Left ventricle myocardium inferior (tissue), 1 donor: Measurements from ENCODE around the gene HDAC6. TPM values are rescaled to one million over a fixed set of nuclear protein-coding genes. Genes with fewer than 3 reads are reported as not detected.
"Not testable (repeated sequence)": the region's sequence is repeated elsewhere in the genome, so short reads cannot be mapped to it uniquely, and the experiment has no call there.

ENCODE experiments used
- DNase-seq: peaks from one replicate; pipeline ENCODE4 v3.0.0-alpha.2; 2020
- H3K27ac ChIP-seq: fragments of 200-600 bp; replicated peaks from 2 replicates; pipeline ENCODE4 v1.8.0; 2021
- H3K27me3 ChIP-seq: fragments of 200-600 bp; 2 replicates; pipeline ENCODE4 v1.8.0; 2021; ENCODE audit warnings: low read depth
- H3K36me3 ChIP-seq: fragments of 200-600 bp; 2 replicates; pipeline ENCODE4 v1.8.0; 2021
- H3K4me1 ChIP-seq: fragments of 200-600 bp; 2 replicates; pipeline ENCODE4 v1.8.0; 2021
- H3K4me3 ChIP-seq: fragments of 200-600 bp; 2 replicates; pipeline ENCODE4 v1.8.0; 2021; ENCODE audit warnings: mild to moderate bottlenecking, moderate library complexity
- H3K9me3 ChIP-seq: fragments of 200-600 bp; replicated peaks from 2 replicates; pipeline ENCODE4 v1.8.0; 2021
- intact Hi-C: fragments of 100-400 bp; cut with micrococcal nuclease; formaldehyde crosslinking; loops from one replicate; pipeline ENCODE4 v1.11.0; 2022
- total RNA-seq: library from RNA; stranded (reverse); fragmentation: NEBNext Ultra II Directional; extraction: Animal tissue kit (Norgen Biotek cat#: 25700); gene quantifications from one replicate; pipeline ENCODE4 v1.2.1, GENCODE V29; 2021
- TF ChIP-seq, protein P1 (sequence below): fragments of 200-600 bp; IDR thresholded peaks from 2 replicates; pipeline ENCODE4 v1.8.0; 2021; ENCODE audit warnings: antibody characterized with exemption, mild to moderate bottlenecking, borderline replicate concordance
- donor health status: DM: no; HTN: yes; CAD: no; lungs with severe emphysema.

The HDAC6 gene
- total RNA-seq, 1 donor from 2014 or later = 39.7 TPM

DNA sequence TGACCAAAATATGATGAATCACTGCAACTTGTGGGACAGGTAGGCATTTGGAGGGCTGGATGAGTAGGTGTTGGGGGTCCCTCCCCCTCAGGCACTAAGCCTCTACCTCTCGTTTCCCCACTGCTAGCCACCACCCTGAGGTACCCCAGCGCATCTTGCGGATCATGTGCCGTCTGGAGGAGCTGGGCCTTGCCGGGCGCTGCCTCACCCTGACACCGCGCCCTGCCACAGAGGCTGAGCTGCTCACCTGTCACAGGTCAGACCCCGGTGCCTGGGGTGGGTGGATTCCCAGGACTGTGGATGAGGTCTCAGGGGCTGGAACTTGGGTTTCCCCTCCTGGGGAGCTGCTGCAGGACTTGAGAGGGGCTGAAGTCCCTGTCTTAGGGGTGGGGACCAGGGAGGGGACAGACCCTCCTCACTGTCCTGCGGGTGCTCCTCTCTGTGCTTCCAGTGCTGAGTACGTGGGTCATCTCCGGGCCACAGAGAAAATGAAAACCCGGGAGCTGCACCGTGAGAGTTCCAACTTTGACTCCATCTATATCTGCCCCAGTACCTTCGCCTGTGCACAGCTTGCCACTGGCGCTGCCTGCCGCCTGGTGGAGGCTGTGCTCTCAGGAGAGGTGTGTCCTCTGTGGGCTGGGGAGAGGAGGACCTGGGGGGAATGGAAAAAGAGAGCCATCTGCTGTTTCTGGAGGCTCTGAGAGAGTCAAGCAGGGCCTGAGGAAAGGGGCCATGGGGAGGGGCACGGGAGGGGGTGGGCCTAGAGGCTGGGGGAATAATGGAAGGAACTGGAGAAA lies 14.3 kb downstream of the HDAC6 start:
- H3K4me3 ChIP-seq = no peak overlapping the region
- H3K4me1 ChIP-seq = no peaks in the 10 kb centered on the region
- H3K27ac ChIP-seq = no peak overlapping the region
- peaks cover 38% of the 10 kb centered on the region for H3K36me3 ChIP-seq
- no peaks in the 10 kb centered on the region for H3K27me3 ChIP-seq
- intact Hi-C loops = no loop called here
- no peak for DNase-seq
- TF ChIP-seq, protein P1, sequence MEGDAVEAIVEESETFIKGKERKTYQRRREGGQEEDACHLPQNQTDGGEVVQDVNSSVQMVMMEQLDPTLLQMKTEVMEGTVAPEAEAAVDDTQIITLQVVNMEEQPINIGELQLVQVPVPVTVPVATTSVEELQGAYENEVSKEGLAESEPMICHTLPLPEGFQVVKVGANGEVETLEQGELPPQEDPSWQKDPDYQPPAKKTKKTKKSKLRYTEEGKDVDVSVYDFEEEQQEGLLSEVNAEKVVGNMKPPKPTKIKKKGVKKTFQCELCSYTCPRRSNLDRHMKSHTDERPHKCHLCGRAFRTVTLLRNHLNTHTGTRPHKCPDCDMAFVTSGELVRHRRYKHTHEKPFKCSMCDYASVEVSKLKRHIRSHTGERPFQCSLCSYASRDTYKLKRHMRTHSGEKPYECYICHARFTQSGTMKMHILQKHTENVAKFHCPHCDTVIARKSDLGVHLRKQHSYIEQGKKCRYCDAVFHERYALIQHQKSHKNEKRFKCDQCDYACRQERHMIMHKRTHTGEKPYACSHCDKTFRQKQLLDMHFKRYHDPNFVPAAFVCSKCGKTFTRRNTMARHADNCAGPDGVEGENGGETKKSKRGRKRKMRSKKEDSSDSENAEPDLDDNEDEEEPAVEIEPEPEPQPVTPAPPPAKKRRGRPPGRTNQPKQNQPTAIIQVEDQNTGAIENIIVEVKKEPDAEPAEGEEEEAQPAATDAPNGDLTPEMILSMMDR = no peak
- no peaks in the 10 kb centered on the region for H3K9me3 ChIP-seq

DNA sequence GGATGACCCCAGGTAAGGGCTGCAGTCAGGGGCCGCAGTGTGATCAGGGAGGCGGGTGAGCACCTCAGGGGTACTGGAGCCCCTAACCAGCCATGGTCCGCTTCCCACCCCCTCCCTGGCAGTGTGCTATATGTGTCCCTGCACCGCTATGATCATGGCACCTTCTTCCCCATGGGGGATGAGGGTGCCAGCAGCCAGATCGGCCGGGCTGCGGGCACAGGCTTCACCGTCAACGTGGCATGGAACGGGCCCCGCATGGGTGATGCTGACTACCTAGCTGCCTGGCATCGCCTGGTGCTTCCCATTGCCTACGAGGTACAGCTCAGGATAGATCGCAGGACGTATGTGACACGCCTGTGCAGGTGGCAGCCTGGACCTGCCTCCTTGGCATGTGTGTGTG lies 16.2 kb downstream of the HDAC6 start:
- Histone ChIP-seq H3K9me3 (no peaks in the 10 kb centered on the region), H3K36me3 (peaks cover 38% of the 10 kb centered on the region), H3K27me3 (no peaks in the 10 kb centered on the region), H3K4me1 (no peaks in the 10 kb centered on the region), H3K27ac (no peak overlapping the region), H3K4me3 (no peak overlapping the region)
- TF ChIP-seq, protein P1 = no peak
- no peak for DNase-seq
- intact Hi-C loops = no loop called here

GRCh38 chrX:48818866-48819265 lies 17.0 kb downstream of the HDAC6 start:
- DNase-seq = no peak
- H3K9me3 ChIP-seq = no peaks in the 10 kb centered on the region
- TF ChIP-seq, protein P1 = no peak
- no peaks in the 10 kb centered on the region for H3K4me1 ChIP-seq
- peaks cover 41% of the 10 kb centered on the region for H3K36me3 ChIP-seq
- intact Hi-C loops = no loop called here
- no peaks in the 10 kb centered on the region for H3K27me3 ChIP-seq
- H3K4me3 ChIP-seq = no peak overlapping the region
- no peak overlapping the region for H3K27ac ChIP-seq

- H3K36me3 ChIP-seq = peaks cover 43% of the 10 kb centered on the region
- H3K4me3 ChIP-seq, H3K27ac ChIP-seq, DNase-seq, H3K27me3 ChIP-seq, H3K9me3 ChIP-seq, intact Hi-C loops, H3K4me1 ChIP-seq: not testable (repeated sequence)
These were observed 17.5 kb downstream of the HDAC6 start for GRCh38 chrX:48819394-48819793.

- TF ChIP-seq, protein P1 = no peak
- Histone ChIP-seq H3K4me3 (no peak overlapping the region), H3K9me3 (no peaks in the 10 kb centered on the region), H3K36me3 (peaks cover 33% of the 10 kb centered on the region), H3K27ac (no peak overlapping the region), H3K27me3 (peaks cover 17% of the 10 kb centered on the region), H3K4me1 (no peaks in the 10 kb centered on the region)
- intact Hi-C loops = no loop called here
- DNase-seq = no peak
These were observed 21.2 kb downstream of the HDAC6 start for GRCh38 chrX:48823053-48823452.

DNA sequence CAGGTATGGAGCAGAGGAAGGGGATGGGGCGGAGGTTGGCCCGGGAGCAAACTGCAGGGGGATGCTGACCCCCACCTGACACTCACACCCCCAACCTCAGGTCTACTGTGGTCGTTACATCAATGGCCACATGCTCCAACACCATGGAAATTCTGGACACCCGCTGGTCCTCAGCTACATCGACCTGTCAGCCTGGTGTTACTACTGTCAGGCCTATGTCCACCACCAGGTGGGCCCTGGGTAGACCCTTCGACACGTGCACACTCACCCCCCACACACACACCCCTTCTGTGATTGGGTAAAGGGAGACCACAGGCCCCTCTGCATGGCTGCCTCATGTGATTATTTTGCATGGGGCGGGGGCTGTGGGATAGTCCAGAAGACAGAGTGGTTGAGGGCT lies 22.2 kb downstream of the HDAC6 start:
- no peak overlapping the region for H3K4me3 ChIP-seq
- intact Hi-C loops = no loop called here
- peaks cover 17% of the 10 kb centered on the region for H3K27me3 ChIP-seq
- H3K27ac ChIP-seq = no peak overlapping the region
- no peaks in the 10 kb centered on the region for H3K9me3 ChIP-seq
- DNase-seq = no peak
- TF ChIP-seq, protein P1 = no peak
- H3K36me3 ChIP-seq = peaks cover 23% of the 10 kb centered on the region
- H3K4me1 ChIP-seq = no peaks in the 10 kb centered on the region
